GM23338 (cell line): ENCODE measurements around the gene ANTXR1. TPM values are rescaled to one million over a fixed set of nuclear protein-coding genes. Genes with fewer than 3 reads are reported as not detected.

ENCODE experiments used
- ATAC-seq: fragments of 200-7000 bp; cut with Tn5 transposase; 3 replicates; pipeline ENCODE4 v1.9.1; 2020
- DNase-seq: peaks from one replicate; pipeline ENCODE4 v3.0.0-alpha.2; 2015; ENCODE audit warnings: low spot score
- H2AFZ ChIP-seq: fragments of 200-600 bp; sonication (generic); 2 replicates; pipeline ENCODE4 v1.8.0; 2016; ENCODE audit warnings: antibody characterized with exemption, mild to moderate bottlenecking, moderate library complexity
- H3F3A ChIP-seq: fragments of 200-600 bp; sonication (generic); replicated peaks from 2 replicates; pipeline ENCODE4 v1.8.0; 2017; ENCODE audit warnings: antibody characterized with exemption, mixed run types, low read depth
- H3K27ac ChIP-seq: fragments of 200-600 bp; sonication (generic); 2 replicates; pipeline ENCODE4 v1.6.1; 2016; ENCODE audit warnings: low read depth
- H3K27me3 ChIP-seq: fragments of 200-600 bp; sonication (generic); 2 replicates; pipeline ENCODE4 v1.8.0; 2016; ENCODE audit warnings: mild to moderate bottlenecking, mixed run types, moderate library complexity; ENCODE audit not compliant: insufficient read depth
- H3K36me3 ChIP-seq: fragments of 200-600 bp; sonication (generic); 2 replicates; pipeline ENCODE4 v1.8.0; 2016; ENCODE audit warnings: mild to moderate bottlenecking; ENCODE audit not compliant: insufficient read depth
- H3K4me1 ChIP-seq: fragments of 200-600 bp; sonication (generic); 2 replicates; pipeline ENCODE4 v1.8.0; 2016; ENCODE audit warnings: mild to moderate bottlenecking, moderate library complexity; ENCODE audit not compliant: insufficient read depth
- H3K4me2 ChIP-seq: fragments of 200-600 bp; sonication (generic); 2 replicates; pipeline ENCODE4 v1.7.1; 2017; ENCODE audit warnings: mixed run types
- H3K4me3 ChIP-seq: fragments of 200-600 bp; sonication (generic); 2 replicates; pipeline ENCODE4 v1.6.1; 2016; ENCODE audit warnings: mixed run types
- H3K79me2 ChIP-seq: fragments of 200-600 bp; sonication (generic); replicated peaks from 2 replicates; pipeline ENCODE4 v1.8.0; 2017; ENCODE audit warnings: mild to moderate bottlenecking; ENCODE audit not compliant: insufficient read depth
- H3K9me2 ChIP-seq: fragments of 200-600 bp; sonication (generic); 2 replicates; pipeline ENCODE4 v1.8.0; 2017; ENCODE audit not compliant: insufficient read depth
- H4K20me1 ChIP-seq: fragments of 200-600 bp; sonication (generic); replicated peaks from 2 replicates; pipeline ENCODE4 v1.8.0; 2017; ENCODE audit warnings: mild to moderate bottlenecking; ENCODE audit not compliant: insufficient read depth
- H3K27ac Mint-ChIP-seq: 2 replicates; pipeline ENCODE4 v1.8.0; 2020; ENCODE audit warnings: inconsistent platforms, mild to moderate bottlenecking, moderate library complexity, mixed read lengths
- H3K27me3 Mint-ChIP-seq: 3 replicates; pipeline ENCODE4 v1.8.0; 2022; ENCODE audit warnings: low read depth, mild to moderate bottlenecking, moderate library complexity, mixed read lengths, inconsistent platforms; ENCODE audit not compliant: insufficient read depth, poor library complexity
- H3K36me3 Mint-ChIP-seq: 3 replicates; pipeline ENCODE4 v1.8.0; 2021; ENCODE audit warnings: low read depth, mild to moderate bottlenecking, inconsistent platforms, moderate library complexity, mixed read lengths
- H3K4me1 Mint-ChIP-seq: 3 replicates; pipeline ENCODE4 v1.8.0; 2020; ENCODE audit warnings: mild to moderate bottlenecking, inconsistent platforms, mixed read lengths
- H3K4me3 Mint-ChIP-seq: 3 replicates; pipeline ENCODE4 v1.8.0; 2021; ENCODE audit warnings: moderate library complexity, mild to moderate bottlenecking, inconsistent platforms, mixed read lengths
- H3K9me3 Mint-ChIP-seq: 3 replicates; pipeline ENCODE4 v1.8.0; 2020; ENCODE audit warnings: moderate library complexity, mild to moderate bottlenecking, inconsistent platforms, mixed read lengths
- CREB1 ChIP-seq: fragments of 250-450 bp; sonication (Bioruptor Pico); IDR thresholded peaks from 2 replicates; pipeline ENCODE4 v1.5.0; 2020; ENCODE audit warnings: low read depth, mild to moderate bottlenecking, moderate library complexity
- ETS1 ChIP-seq: IDR thresholded peaks from 2 replicates; pipeline ENCODE4 v1.6.1; 2016; ENCODE audit warnings: antibody characterized with exemption
- EZH2 ChIP-seq: fragments of 200-600 bp; sonication (generic); IDR thresholded peaks from one replicate; pipeline ENCODE4 v1.8.0; 2017; ENCODE audit warnings: antibody characterized with exemption, mild to moderate bottlenecking, low read depth; ENCODE audit not compliant: unreplicated experiment
- EZH2phosphoT487 ChIP-seq: fragments of 200-600 bp; sonication (generic); IDR thresholded peaks from one replicate; pipeline ENCODE4 v1.8.1; 2018; ENCODE audit warnings: antibody characterized with exemption; ENCODE audit not compliant: unreplicated experiment
- JUNB ChIP-seq: IDR thresholded peaks from one replicate; pipeline ENCODE4 v1.6.1; 2016; ENCODE audit warnings: antibody characterized with exemption; ENCODE audit not compliant: unreplicated experiment
- NANOG ChIP-seq: IDR thresholded peaks from 2 replicates; pipeline ENCODE4 v1.6.1; 2016; ENCODE audit warnings: antibody characterized with exemption, borderline replicate concordance
- POLR2AphosphoS5 ChIP-seq: IDR thresholded peaks from 2 replicates; pipeline ENCODE4 v1.6.1; 2016; ENCODE audit warnings: antibody characterized with exemption, low read depth
- REST ChIP-seq: IDR thresholded peaks from one replicate; pipeline ENCODE4 v1.6.1; 2018; ENCODE audit warnings: antibody characterized with exemption; ENCODE audit not compliant: unreplicated experiment
- STAT1 ChIP-seq: IDR thresholded peaks from one replicate; pipeline ENCODE4 v1.6.1; 2016; ENCODE audit warnings: antibody characterized with exemption; ENCODE audit not compliant: unreplicated experiment
- ZNF114 ChIP-seq: fragments of 250-450 bp; sonication (Bioruptor Pico); IDR thresholded peaks from 2 replicates; pipeline ENCODE4 v1.5.0; 2020; ENCODE audit warnings: mild to moderate bottlenecking, moderate library complexity
- polyA plus RNA-seq: library from polyadenylated mRNA; unstranded; fragments of >200 nt; fragmentation: Nextera tagmentation; extraction: Ambion mirVana; gene quantifications from 2 replicates; pipeline ENCODE4 v1.2.1, GENCODE V29; 2016
- total RNA-seq: library from RNA; depleted of rRNA; stranded (reverse); fragments of >200 nt; shearing (Covaris generic); gene quantifications from 2 replicates; pipeline ENCODE4 v1.2.3, GENCODE V29; 2014

ANTXR1 gene
- total and polyA plus RNA-seq, 2 experiments from 2014 or later: 16.1 to 23.1 TPM

- no peak for TF ChIP-seq ZNF114
- no peak for TF ChIP-seq CREB1 (CRISPR knock-in tag)
- TF ChIP-seq STAT1: no peak
- TF ChIP-seq ETS1: no peak
- no peak for TF ChIP-seq EZH2phosphoT487
- no peak for TF ChIP-seq POLR2AphosphoS5
- no peak for TF ChIP-seq REST
- no peak for TF ChIP-seq NANOG
- TF ChIP-seq JUNB: no peak
Measured at GRCh38 chr2:69017835-69018234, 4.9 kb downstream of the ANTXR1 start (continued).

- no peak for DNase-seq
- H3K36me3 Mint-ChIP-seq: no peaks in the 10 kb centered on the region
Measured at GRCh38 chr2:69018678-69019095, 5.7 kb downstream of the ANTXR1 start.

More at GRCh38 chr2:69018678-69019095, 5.7 kb downstream of the ANTXR1 start:
- TF ChIP-seq STAT1: no peak
- no peak for TF ChIP-seq CREB1 (CRISPR knock-in tag)
- TF ChIP-seq EZH2: no peak
- H3K27ac Mint-ChIP-seq: no peak overlapping the region; the same call in 1 of the 2 replicates
- Histone ChIP-seq H3K79me2 (peaks cover 92% of the 10 kb centered on the region), H3K9me2 (peaks cover 6% of the 10 kb centered on the region; the same call in 1 of the 2 replicates), H3K36me3 (no peaks in the 10 kb centered on the region), H2AFZ (no peak overlapping the region), H3K27me3 (peaks cover 7% of the 10 kb centered on the region; the same call in 1 of the 2 replicates), H3K4me1 (peaks cover 28% of the 10 kb centered on the region), H3K4me3 (no peak overlapping the region), H3K4me2 (no peak overlapping the region), H4K20me1 (peaks cover 9% of the 10 kb centered on the region), H3K27ac (no peak overlapping the region), H3F3A (no peaks in the 10 kb centered on the region)
- H3K27me3 Mint-ChIP-seq: peaks cover 11% of the 10 kb centered on the region
- peaks cover 44% of the 10 kb centered on the region for H3K4me1 Mint-ChIP-seq
- H3K9me3 Mint-ChIP-seq: no peaks in the 10 kb centered on the region
- ATAC-seq: no peak
- H3K4me3 Mint-ChIP-seq: no peak overlapping the region
